ENCODE measurements around the gene OR13J1.

The OR13J1 gene

GRCh38 chr9:35859310-35859989 is 10.8 kb downstream of the OR13J1 start:
- no peak for DNase-seq (ENCODE audit: low spot score)

GRCh38 chr9:35858458-35858857 is 11.7 kb downstream of the OR13J1 start:
- DNase-seq (ENCODE audit: low spot score) = no peak

- no peak for DNase-seq (ENCODE audit: low spot score)
These were observed 13.3 kb downstream of the OR13J1 start for GRCh38 chr9:35856882-35857281.

GRCh38 chr9:35856206-35856605 is 14.0 kb downstream of the OR13J1 start:
- no peak for DNase-seq (ENCODE audit: low spot score)

GRCh38 chr9:35854091-35854762 is 16.0 kb downstream of the OR13J1 start:
- DNase-seq (ENCODE audit: low spot score) = no peak

GRCh38 chr9:35852876-35853865 is 17.0 kb downstream of the OR13J1 start:
- DNase-seq (ENCODE audit: low spot score) = no peak

- no peak for DNase-seq (ENCODE audit: low spot score)
These were observed 17.9 kb downstream of the OR13J1 start for GRCh38 chr9:35852267-35852815.

- DNase-seq (ENCODE audit: low spot score) = no peak
These were observed 22.2 kb downstream of the OR13J1 start for GRCh38 chr9:35847792-35848572.

- no peak for DNase-seq (ENCODE audit: low spot score)
These were observed 24.1 kb downstream of the OR13J1 start for GRCh38 chr9:35845824-35846771.

- DNase-seq (ENCODE audit: low spot score) = no peak
These were observed 25.5 kb downstream of the OR13J1 start for GRCh38 chr9:35844628-35845270.

GRCh38 chr9:35842795-35843194 is 27.4 kb downstream of the OR13J1 start:
- DNase-seq (ENCODE audit: low spot score) = no peak

- DNase-seq (ENCODE audit: low spot score) = no peak
These were observed 28.0 kb downstream of the OR13J1 start for GRCh38 chr9:35842020-35842745.

GRCh38 chr9:35841645-35841900 is 28.6 kb downstream of the OR13J1 start:
- DNase-seq (ENCODE audit: low spot score) = no peak

- DNase-seq (ENCODE audit: low spot score) = no peak
These were observed 29.1 kb downstream of the OR13J1 start for GRCh38 chr9:35840881-35841644.

- DNase-seq (ENCODE audit: low spot score) = no peak
These were observed 30.3 kb downstream of the OR13J1 start for GRCh38 chr9:35839926-35840325.

- no peak for DNase-seq (ENCODE audit: low spot score)
These were observed 33.6 kb downstream of the OR13J1 start for GRCh38 chr9:35836595-35836994.

- no peak for DNase-seq (ENCODE audit: low spot score)
These were observed 34.4 kb downstream of the OR13J1 start for GRCh38 chr9:35835766-35836165.

- DNase-seq (ENCODE audit: low spot score) = no peak
These were observed 35.0 kb downstream of the OR13J1 start for GRCh38 chr9:35835216-35835632.

All from SK-N-DZ (cell line).